DND-41 (cell line): ENCODE measurements around the gene BMERB1.
"Not testable (repeated sequence)": the region's sequence is repeated elsewhere in the genome, so short reads cannot be mapped to it uniquely, and the experiment has no call there.

Source experiments
- CTCF ChIP-seq: IDR thresholded peaks from 2 replicates; pipeline ENCODE4 v1.5.1; 2012; ENCODE audit warnings: borderline replicate concordance, low read length, moderate library complexity, mild to moderate bottlenecking; ENCODE audit not compliant: poor library complexity, severe bottlenecking; ENCODE audit errors: extremely low read depth
- EZH2 ChIP-seq: IDR thresholded peaks from 3 replicates; pipeline ENCODE4 v1.6.1; 2012; ENCODE audit warnings: borderline replicate concordance, low read depth, mild to moderate bottlenecking, moderate library complexity, low read length, inconsistent platforms; ENCODE audit not compliant: severe bottlenecking

DNA sequence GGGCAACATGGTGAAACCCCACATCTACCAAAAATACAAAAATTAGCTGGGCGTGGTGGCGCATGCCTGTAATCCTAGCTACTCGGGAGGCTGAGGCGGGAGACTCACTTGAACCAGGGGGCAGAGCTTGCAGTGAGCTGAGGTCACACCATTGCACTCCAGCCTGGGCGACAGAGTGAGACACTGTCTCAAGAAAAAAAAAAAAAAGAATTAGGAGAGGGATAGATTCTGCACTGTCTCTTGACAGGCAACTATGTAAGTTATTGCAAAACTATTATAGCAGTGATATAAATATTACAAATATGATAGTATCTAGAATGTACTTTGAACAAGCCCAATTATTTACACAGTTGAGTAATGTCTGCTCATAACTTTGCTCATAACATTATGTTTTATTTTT is 7.8 kb downstream of the BMERB1 start:
- not testable (repeated sequence) for TF ChIP-seq CTCF, EZH2
